Naive B cell (primary cell): ENCODE results near the gene GAS5. TPM values are rescaled to one million over a fixed set of nuclear protein-coding genes. Genes with fewer than 3 reads are reported as not detected.
A peak's percentile ranks its signal among the peaks of the same experiment; 100 is the strongest.

ENCODE experiments used
- ATAC-seq, 2 donors: fragments of 150-1000 bp; cut with Tn5 transposase; 2 replicates each; pipeline ENCODE4 v1.10.0; 2021; ENCODE audit warnings: low read depth in 2 of 2, mild to moderate bottlenecking in 2 of 2, moderate library complexity in 2 of 2
- DNase-seq: peaks from one replicate; pipeline ENCODE4 v3.0.0; 2022
- H3K27ac Mint-ChIP-seq, 6 donors: one replicate each; pipeline ENCODE4 v1.8.0; 2020 to 2022; ENCODE audit warnings: mild to moderate bottlenecking in 6 of 6, mixed read lengths in 6 of 6, moderate library complexity in 5 of 6, inconsistent platforms in 2 of 6
- H3K27me3 Mint-ChIP-seq, 3 donors: one replicate each; pipeline ENCODE4 v1.8.0; 2021 to 2022; ENCODE audit warnings: mixed read lengths in 3 of 3, mild to moderate bottlenecking in 1 of 3
- H3K36me3 Mint-ChIP-seq, 2 donors: one replicate each; pipeline ENCODE4 v1.8.0; 2020 to 2022; ENCODE audit warnings: mixed read lengths in 2 of 2, inconsistent platforms in 1 of 2, mild to moderate bottlenecking in 1 of 2
- H3K4me1 Mint-ChIP-seq, 3 donors: one replicate each; pipeline ENCODE4 v1.8.0; 2020 to 2022; ENCODE audit warnings: mixed read lengths in 3 of 3, inconsistent platforms in 1 of 3, mild to moderate bottlenecking in 1 of 3, moderate library complexity in 1 of 3
- H3K4me3 Mint-ChIP-seq, 8 donors: one replicate each; pipeline ENCODE4 v1.8.0; 2020 to 2022; ENCODE audit warnings: mild to moderate bottlenecking in 8 of 8, mixed read lengths in 8 of 8, moderate library complexity in 8 of 8, inconsistent platforms in 2 of 8
- H3K9me3 Mint-ChIP-seq, 7 donors: one replicate each; pipeline ENCODE4 v1.8.0; 2020 to 2022; ENCODE audit warnings: mixed read lengths in 7 of 7, mild to moderate bottlenecking in 5 of 7, inconsistent platforms in 2 of 7, moderate library complexity in 1 of 7
- polyA plus RNA-seq, 6 donors: library from polyadenylated mRNA; unstranded; fragments of 300-500 nt; fragmentation: Illumina TruSeq; gene quantifications; one replicate each; pipeline ENCODE4 v1.2.3, GENCODE V29; 2021; ENCODE audit warnings: low read depth in 6 of 6

Gene GAS5
- polyA plus RNA-seq, 6 donors from 2014 or later: 277 to 369 (median 323) TPM

- Mint-ChIP-seq H3K4me1 (peaks cover 0 to 4% (median 0%) of the 10 kb centered on the region in 3 donors), H3K4me3 (no peak overlapping the region), H3K27me3 (no peaks in the 10 kb centered on the region), H3K9me3 (no peaks in the 10 kb centered on the region), H3K36me3 (peaks cover 18 to 21% of the 10 kb centered on the region in 2 donors), H3K27ac (peak overlapping the region in 1 of 6 donors; percentile 66)
- DNase-seq (no peak), ATAC-seq (no peak)
These were observed 14.7 kb downstream of the GAS5 start for GRCh38 chr1:173853074-173853473.

GRCh38 chr1:173852105-173852504, 15.7 kb downstream of the GAS5 start:
- DNase-seq: no peak
- peaks cover 0 to 4% (median 0%) of the 10 kb centered on the region in 3 donors for H3K4me1 Mint-ChIP-seq
- no peak for ATAC-seq
- H3K27ac Mint-ChIP-seq: peak overlapping the region in 1 of 6 donors; percentile 44
- no peaks in the 10 kb centered on the region for H3K27me3 Mint-ChIP-seq
- peaks cover 18 to 21% of the 10 kb centered on the region in 2 donors for H3K36me3 Mint-ChIP-seq
- no peak overlapping the region for H3K4me3 Mint-ChIP-seq
- no peaks in the 10 kb centered on the region for H3K9me3 Mint-ChIP-seq

- Mint-ChIP-seq H3K9me3 (no peaks in the 10 kb centered on the region), H3K36me3 (peaks cover 8% of the 10 kb centered on the region in 2 donors)
- ATAC-seq: no peak
These were observed 35.0 kb downstream of the GAS5 start for GRCh38 chr1:173832748-173833147.

GRCh38 chr1:173827611-173828010, 40.2 kb downstream of the GAS5 start:
- H3K9me3 Mint-ChIP-seq: no peaks in the 10 kb centered on the region
- H3K4me3 Mint-ChIP-seq: peak overlapping the region in 1 of 8 donors; percentile 42
- ATAC-seq (no peak), DNase-seq (no peak)
- peak overlapping the region in 1 of 6 donors; percentile 80 for H3K27ac Mint-ChIP-seq
- peaks cover 0 to 8% of the 10 kb centered on the region in 2 donors for H3K36me3 Mint-ChIP-seq
- H3K27me3 Mint-ChIP-seq: no peaks in the 10 kb centered on the region
- H3K4me1 Mint-ChIP-seq: peaks cover 20 to 30% (median 28%) of the 10 kb centered on the region in 3 donors

More at GRCh38 chr1:173832748-173833147, 35.0 kb downstream of the GAS5 start:
- no peak overlapping the region for H3K4me3 Mint-ChIP-seq
- H3K4me1 Mint-ChIP-seq: peaks cover 0 to 5% (median 0%) of the 10 kb centered on the region in 3 donors
- no peaks in the 10 kb centered on the region for H3K27me3 Mint-ChIP-seq
- no peak for DNase-seq
- no peak overlapping the region for H3K27ac Mint-ChIP-seq

GRCh38 chr1:173824315-173825081, 43.3 kb downstream of the GAS5 start, which contains the start of the genes CENPL and DARS2:
CENPL (minus strand) TSS chr1:173824883; CDS start chr1:173811299, 13,584 bp downstream.
DARS2 (plus strand) TSS chr1:173824673; CDS start chr1:173825230, 557 bp downstream.
- peak within 1 kb of the TSS; percentile 92 to 99 (median 97) for H3K4me3 Mint-ChIP-seq
- no peaks in the 10 kb centered on the region for H3K27me3 Mint-ChIP-seq
- peaks cover 0 to 8% of the 10 kb centered on the region in 2 donors for H3K36me3 Mint-ChIP-seq
- peaks cover 28 to 41% (median 40%) of the 10 kb centered on the region in 3 donors for H3K4me1 Mint-ChIP-seq
- H3K9me3 Mint-ChIP-seq: no peaks in the 10 kb centered on the region
- peak; percentile 89 for DNase-seq
- peak within 1 kb of the TSS; percentile 86 to 97 (median 96) for H3K27ac Mint-ChIP-seq
- ATAC-seq: peak; percentile 85 to 87

- Mint-ChIP-seq H3K27me3 (no peaks in the 10 kb centered on the region), H3K9me3 (no peaks in the 10 kb centered on the region), H3K36me3 (peaks cover 0 to 5% of the 10 kb centered on the region in 2 donors), H3K4me1 (peaks cover 28 to 40% (median 37%) of the 10 kb centered on the region in 3 donors), H3K4me3 (peak overlapping the region; percentile 92 to 99 (median 97)), H3K27ac (peak overlapping the region; percentile 86 to 97 (median 96))
- ATAC-seq: peak in 1 of 2 donors; percentile 6
- DNase-seq: no peak
These were observed 43.9 kb downstream of the GAS5 start for GRCh38 chr1:173823781-173824314.

GRCh38 chr1:173821680-173822079, 46.1 kb downstream of the GAS5 start:
- DNase-seq (no peak), ATAC-seq (no peak)
- Mint-ChIP-seq H3K4me3 (peak overlapping the region in 2 of 8 donors; percentile 59), H3K4me1 (peaks cover 28 to 43% (median 40%) of the 10 kb centered on the region in 3 donors), H3K27ac (peak overlapping the region in 2 of 6 donors; percentile 44 to 68), H3K9me3 (no peaks in the 10 kb centered on the region), H3K36me3 (peaks cover 0 to 8% of the 10 kb centered on the region in 2 donors), H3K27me3 (no peaks in the 10 kb centered on the region)

- peak overlapping the region in 1 of 8 donors; percentile 47 for H3K4me3 Mint-ChIP-seq
- no peaks in the 10 kb centered on the region for H3K27me3 Mint-ChIP-seq
- peaks cover 30 to 50% (median 48%) of the 10 kb centered on the region in 3 donors for H3K4me1 Mint-ChIP-seq
- peaks cover 0 to 8% of the 10 kb centered on the region in 2 donors for H3K36me3 Mint-ChIP-seq
- ATAC-seq: no peak
- H3K27ac Mint-ChIP-seq: no peak overlapping the region
- no peak for DNase-seq
- no peaks in the 10 kb centered on the region for H3K9me3 Mint-ChIP-seq
These were observed 49.3 kb downstream of the GAS5 start for GRCh38 chr1:173818459-173818858.

Other genes starting within 250 kb of the GAS5 start
- not detected for gene TEX50, start 232.7 kb downstream of the GAS5 start, polyA plus RNA-seq
- not detected for gene ANKRD45, start 198.1 kb downstream of the GAS5 start, polyA plus RNA-seq
- 10 to 100 TPM; 13.8 to 25.3 (median 20.8) TPM for gene KLHL20, start 153.0 kb downstream of the GAS5 start, polyA plus RNA-seq
- gene DARS2, start 43.3 kb downstream of the GAS5 start, polyA plus RNA-seq: 10 to 100 TPM in 2 of 6 donors, 1 to 10 TPM in 4; 5.8 to 13.8 (median 8.5) TPM
- 1 to 10 TPM; 4.5 to 9.4 (median 7.4) TPM for gene CENPL, start 43.1 kb downstream of the GAS5 start, polyA plus RNA-seq
- 1 to 10 TPM in 5 of 6 donors, under 1 TPM in 1; 0.05 to 6.7 (median 2.5) TPM for gene ZBTB37, start 391 bp upstream of the GAS5 start, polyA plus RNA-seq
- gene SERPINC1, start 49.3 kb upstream of the GAS5 start, polyA plus RNA-seq: under 1 TPM in 1 of 6 donors, not detected in 5; 0.29 TPM
- gene RC3H1, start 154.4 kb upstream of the GAS5 start, polyA plus RNA-seq: 10 to 100 TPM in 2 of 6 donors, 1 to 10 TPM in 4; 4.0 to 13.5 (median 9.3) TPM